SJCRH30 (cell line): ENCODE results near the gene UCN3. TPM values are rescaled to one million over a fixed set of nuclear protein-coding genes. Genes with fewer than 3 reads are reported as not detected.
A peak's percentile ranks its signal among the peaks of the same experiment; 100 is the strongest.
"Not testable (repeated sequence)": the region's sequence is repeated elsewhere in the genome, so short reads cannot be mapped to it uniquely, and the experiment has no call there.

Experiments used
- DNase-seq, 2 experiments: peaks; one replicate each; pipeline ENCODE4 v3.0.0-alpha.2; 2015 to 2020
- H3K27ac ChIP-seq: fragments of 250-450 bp; sonication (Bioruptor Pico); 2 replicates; pipeline ENCODE4 v1.5.1; 2020; ENCODE audit warnings: mild to moderate bottlenecking, moderate library complexity
- H3K27me3 ChIP-seq: fragments of 250-450 bp; sonication (Bioruptor Pico); 2 replicates; pipeline ENCODE4 v1.5.1; 2020; ENCODE audit warnings: mild to moderate bottlenecking, moderate library complexity
- H3K36me3 ChIP-seq: fragments of 250-450 bp; sonication (Bioruptor Pico); 2 replicates; pipeline ENCODE4 v1.5.1; 2020; ENCODE audit warnings: mild to moderate bottlenecking, moderate library complexity
- H3K4me1 ChIP-seq: fragments of 250-450 bp; sonication (Bioruptor Pico); 2 replicates; pipeline ENCODE4 v1.5.1; 2020; ENCODE audit warnings: mild to moderate bottlenecking, moderate library complexity
- H3K4me3 ChIP-seq: fragments of 250-450 bp; sonication (Bioruptor Pico); 2 replicates; pipeline ENCODE4 v1.5.1; 2020; ENCODE audit warnings: mild to moderate bottlenecking, moderate library complexity
- H3K9me3 ChIP-seq: fragments of 250-450 bp; sonication (Bioruptor Pico); replicated peaks from 2 replicates; pipeline ENCODE4 v1.5.1; 2020; ENCODE audit warnings: mild to moderate bottlenecking, moderate library complexity
- total RNA-seq: library from RNA; depleted of rRNA; stranded (reverse); fragments of >200 nt; shearing (Covaris generic); gene quantifications from 2 replicates; pipeline ENCODE4 v1.2.3, GENCODE V29; 2014; rRNA removed

The UCN3 gene
- total RNA-seq, 1 experiment from 2014 or later, result 0.10 TPM

GRCh38 chr10:5410787-5411186 lies 46.0 kb downstream of the UCN3 start:
- H3K27me3 ChIP-seq, H3K4me1 ChIP-seq, H3K9me3 ChIP-seq, H3K36me3 ChIP-seq, DNase-seq, H3K27ac ChIP-seq, H3K4me3 ChIP-seq: not testable (repeated sequence)

- Histone ChIP-seq H3K27me3 (no peaks in the 10 kb centered on the region), H3K4me3 (peak overlapping the region; percentile 100), H3K4me1 (0 out of 2 replicates have a peak, but pooled peaks cover 3% of the 10 kb centered on the region), H3K9me3 (no peaks in the 10 kb centered on the region), H3K36me3 (no peaks in the 10 kb centered on the region), H3K27ac (no peak overlapping the region; the same call in 1 of the 2 replicates)
- no peak for DNase-seq
Measured at GRCh38 chr10:5411941-5412276, 47.1 kb downstream of the UCN3 start.

GRCh38 chr10:5412277-5412941 lies 47.6 kb downstream of the UCN3 start, which contains the start of gene NET1:
TSS of gene NET1 (plus strand) at chr10:5412557. CDS start at chr10:5412693, 136 bp downstream.
- Histone ChIP-seq H3K9me3 (no peaks in the 10 kb centered on the region), H3K27ac (peak within 1 kb of the TSS; percentile 84), H3K36me3 (peaks cover under 1% of the 10 kb centered on the region; the same call in 1 of the 2 replicates), H3K27me3 (no peaks in the 10 kb centered on the region), H3K4me1 (0 out of 2 replicates have a peak, but pooled peaks cover 3% of the 10 kb centered on the region), H3K4me3 (peak within 1 kb of the TSS; percentile 100)
- peak; percentile 87 to 91 for DNase-seq

DNA sequence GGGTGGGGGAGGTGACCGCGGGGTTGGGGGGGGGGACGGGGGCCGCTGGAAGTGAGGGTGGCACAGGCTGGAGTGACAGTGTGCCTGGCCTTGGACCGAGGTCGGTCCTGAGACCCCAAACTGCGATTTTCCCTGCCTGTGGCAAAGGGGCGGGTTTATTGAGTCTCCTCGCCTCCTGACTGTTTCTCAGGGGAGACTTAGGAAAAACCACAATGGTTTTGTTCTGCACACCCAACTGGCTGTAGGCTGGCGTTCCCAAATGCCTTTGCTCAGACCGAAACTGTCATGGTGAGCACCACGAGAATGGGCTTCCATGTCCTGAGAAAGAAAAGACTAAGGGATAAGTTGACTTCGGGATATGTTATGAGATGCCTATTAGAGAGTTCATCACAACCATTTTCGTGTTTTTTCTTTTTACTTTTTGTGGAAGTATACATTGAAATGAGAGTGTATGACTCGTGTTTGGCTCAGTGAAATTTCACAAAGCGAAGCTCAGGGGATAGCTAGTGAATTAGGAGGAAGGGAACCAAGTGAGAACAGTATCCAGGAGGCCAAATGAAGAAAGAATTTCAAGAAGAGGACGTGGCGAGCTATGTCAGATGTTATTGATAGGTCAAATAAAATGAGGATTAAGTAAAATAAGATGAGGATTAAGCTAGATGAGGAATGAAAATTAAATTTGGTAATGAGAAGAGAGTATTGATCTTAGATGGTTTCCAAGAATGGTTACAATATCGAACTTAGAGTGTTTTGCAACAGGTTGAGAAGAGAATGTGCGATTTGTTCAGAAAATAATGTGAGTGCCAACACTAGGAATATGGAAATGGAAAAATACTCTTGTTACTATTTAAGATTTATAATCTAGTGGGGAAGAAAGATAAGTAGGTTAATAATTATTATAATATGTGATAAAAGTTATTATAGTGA lies 48.5 kb downstream of the UCN3 start:
- 0 out of 2 replicates have a peak, but pooled peaks cover 3% of the 10 kb centered on the region for H3K4me1 ChIP-seq
- DNase-seq, result peak; percentile 46 to 67
- H3K27ac ChIP-seq, result peak overlapping the region; percentile 23; the same call in 1 of the 2 replicates
- H3K36me3 ChIP-seq, result peaks cover 2% of the 10 kb centered on the region; the same call in 1 of the 2 replicates
- peak overlapping the region; percentile 100 for H3K4me3 ChIP-seq
- no peaks in the 10 kb centered on the region for H3K9me3 ChIP-seq
- H3K27me3 ChIP-seq, result no peaks in the 10 kb centered on the region

DNA sequence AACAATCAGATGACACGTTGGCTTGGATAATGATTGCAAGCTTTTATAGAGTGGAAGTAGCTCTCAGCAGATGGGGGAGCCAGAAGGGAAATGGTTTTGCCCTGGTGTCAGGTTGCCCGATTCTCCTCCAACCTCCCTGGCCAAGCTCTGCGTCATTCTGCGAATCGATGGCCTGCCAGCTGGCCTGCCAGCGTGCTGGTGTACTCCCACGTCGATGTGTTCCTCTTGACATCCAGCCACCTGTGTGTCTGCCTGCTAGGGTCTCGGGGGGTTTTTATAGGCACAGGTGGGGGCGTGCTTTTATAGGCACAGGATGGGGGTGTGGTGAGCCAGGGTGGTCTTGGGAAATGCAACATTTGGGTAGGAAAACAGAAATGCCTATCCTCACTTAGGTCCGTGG lies 52.2 kb downstream of the UCN3 start:
- Histone ChIP-seq H3K27ac (no peak overlapping the region), H3K9me3 (peaks cover 4% of the 10 kb centered on the region), H3K27me3 (no peaks in the 10 kb centered on the region), H3K36me3 (peaks cover 4% of the 10 kb centered on the region; the same call in 1 of the 2 replicates), H3K4me3 (no peak overlapping the region), H3K4me1 (0 out of 2 replicates have a peak, but pooled peaks cover 4% of the 10 kb centered on the region)
- no peak for DNase-seq

DNA sequence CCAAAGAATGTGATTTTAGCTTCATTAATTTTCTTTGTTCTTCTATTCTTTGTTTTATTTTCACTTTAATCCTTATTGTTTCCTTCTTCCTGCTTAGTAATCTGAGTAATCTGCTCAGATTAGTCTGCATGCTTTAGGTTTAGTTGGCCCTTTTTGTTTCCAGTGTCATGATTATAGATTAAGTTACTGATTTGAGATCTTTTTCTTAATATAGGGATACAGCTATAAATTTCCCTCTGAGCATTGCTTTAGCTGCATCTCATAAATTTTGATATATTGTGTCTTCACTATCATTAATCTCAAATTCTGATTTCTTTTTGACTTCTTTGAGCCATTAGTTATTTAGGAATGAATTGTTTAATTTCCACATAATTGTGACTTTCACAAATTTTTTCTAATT lies 53.8 kb downstream of the UCN3 start:
- peaks cover 4% of the 10 kb centered on the region for H3K9me3 ChIP-seq
- H3K36me3 ChIP-seq, result peaks cover 4% of the 10 kb centered on the region; the same call in 1 of the 2 replicates
- H3K4me3 ChIP-seq, result no peak overlapping the region
- DNase-seq, result no peak
- no peak overlapping the region for H3K27ac ChIP-seq
- 0 out of 2 replicates have a peak, but pooled peaks cover 3% of the 10 kb centered on the region for H3K4me1 ChIP-seq
- no peaks in the 10 kb centered on the region for H3K27me3 ChIP-seq

GRCh38 chr10:5419466-5420094 lies 54.8 kb downstream of the UCN3 start:
- Histone ChIP-seq H3K4me1 (0 out of 2 replicates have a peak, but pooled peaks cover 3% of the 10 kb centered on the region), H3K9me3 (peaks cover 4% of the 10 kb centered on the region), H3K4me3 (no peak overlapping the region), H3K27me3 (no peaks in the 10 kb centered on the region), H3K36me3 (peaks cover 4% of the 10 kb centered on the region; the same call in 1 of the 2 replicates), H3K27ac (no peak overlapping the region)
- DNase-seq, result peak in 1 of 2 experiments; percentile 6

DNA sequence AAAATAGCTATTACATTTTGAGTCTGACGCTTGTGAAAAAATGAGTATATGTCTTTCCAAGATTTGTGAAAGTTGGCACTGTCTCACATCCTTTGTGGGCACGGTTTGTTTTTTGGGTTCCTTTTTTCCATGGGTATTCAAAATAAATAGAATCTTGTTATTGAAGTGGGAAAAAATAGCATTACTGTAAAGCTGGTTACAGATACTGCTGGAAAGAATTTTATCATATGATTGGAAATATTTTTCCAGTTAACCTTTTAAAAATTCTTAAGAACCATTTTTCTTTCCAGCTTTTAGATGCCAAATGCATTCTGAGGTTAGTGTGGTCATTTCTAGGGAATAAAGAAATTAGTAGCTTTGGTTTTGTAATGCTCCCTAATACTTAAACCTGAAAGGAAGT lies 59.0 kb downstream of the UCN3 start:
- Histone ChIP-seq H3K4me3 (no peak overlapping the region), H3K36me3 (no peaks in the 10 kb centered on the region; the same call in 1 of the 2 replicates), H3K9me3 (peaks cover 4% of the 10 kb centered on the region), H3K4me1 (0 out of 2 replicates have a peak, but pooled peaks cover 3% of the 10 kb centered on the region), H3K27me3 (no peaks in the 10 kb centered on the region), H3K27ac (no peak overlapping the region)
- DNase-seq, result no peak

Other genes starting within 250 kb of the UCN3 start
- 0.10 and 0.23 TPM in 2 replicates for gene AKR1C8, start 179.8 kb upstream of the UCN3 start, total RNA-seq
- not detected in 2 replicates for gene AKR1C4, start 168.1 kb upstream of the UCN3 start, total RNA-seq
- not detected in 2 replicates for gene TUBAL3, start 39.9 kb downstream of the UCN3 start, total RNA-seq
- gene NET1, start 47.6 kb downstream of the UCN3 start, total RNA-seq, result 153 and 154 TPM in 2 replicates
- gene CALML5, start 134.6 kb downstream of the UCN3 start, total RNA-seq, result not detected in 2 replicates
- not detected in 2 replicates for gene CALML3, start 160.0 kb downstream of the UCN3 start, total RNA-seq